ENCODE data around the gene BIK. TPM values are rescaled to one million over a fixed set of nuclear protein-coding genes. Genes with fewer than 3 reads are reported as not detected.

BIK gene
- total and polyA plus RNA-seq, 10 donors = 1.1 to 14.2 (median 2.3) TPM

DNA sequence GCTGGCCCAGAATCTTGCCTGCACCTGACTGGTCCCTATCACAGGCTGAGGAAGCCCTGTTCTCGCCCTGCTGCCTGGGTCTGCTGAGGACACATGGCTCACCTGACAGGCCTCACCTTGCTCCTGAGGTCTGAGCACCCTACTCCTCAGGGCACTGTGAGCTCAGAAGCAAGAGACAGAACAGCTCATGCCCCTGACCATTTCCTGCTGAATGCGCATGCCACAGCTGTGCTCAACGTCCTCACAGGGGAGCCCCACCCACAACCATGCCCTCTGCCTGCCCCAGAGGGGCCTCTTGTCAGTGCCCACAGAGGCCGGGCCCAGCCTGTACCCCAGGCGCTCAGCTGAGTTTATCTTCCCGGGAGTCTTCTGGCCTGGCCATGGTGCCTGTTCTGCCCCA, 38.0 kb downstream of the BIK start:
- peaks cover 0 to 10% (median 0%) of the 10 kb centered on the region in 7 donors for H3K27me3 ChIP-seq (replicated peaks in 1 of 7)
- WGBS, 5 donors = 19 to 53% (median 32%) methylated on average over 5 to 6 of the region's 6 CpGs
- intact Hi-C loops (cut with DNase I; ENCODE audit: low total_unique reads) = no loop called here
- DNase-seq = peak; percentile 88
- TF ChIP-seq, protein P1, sequence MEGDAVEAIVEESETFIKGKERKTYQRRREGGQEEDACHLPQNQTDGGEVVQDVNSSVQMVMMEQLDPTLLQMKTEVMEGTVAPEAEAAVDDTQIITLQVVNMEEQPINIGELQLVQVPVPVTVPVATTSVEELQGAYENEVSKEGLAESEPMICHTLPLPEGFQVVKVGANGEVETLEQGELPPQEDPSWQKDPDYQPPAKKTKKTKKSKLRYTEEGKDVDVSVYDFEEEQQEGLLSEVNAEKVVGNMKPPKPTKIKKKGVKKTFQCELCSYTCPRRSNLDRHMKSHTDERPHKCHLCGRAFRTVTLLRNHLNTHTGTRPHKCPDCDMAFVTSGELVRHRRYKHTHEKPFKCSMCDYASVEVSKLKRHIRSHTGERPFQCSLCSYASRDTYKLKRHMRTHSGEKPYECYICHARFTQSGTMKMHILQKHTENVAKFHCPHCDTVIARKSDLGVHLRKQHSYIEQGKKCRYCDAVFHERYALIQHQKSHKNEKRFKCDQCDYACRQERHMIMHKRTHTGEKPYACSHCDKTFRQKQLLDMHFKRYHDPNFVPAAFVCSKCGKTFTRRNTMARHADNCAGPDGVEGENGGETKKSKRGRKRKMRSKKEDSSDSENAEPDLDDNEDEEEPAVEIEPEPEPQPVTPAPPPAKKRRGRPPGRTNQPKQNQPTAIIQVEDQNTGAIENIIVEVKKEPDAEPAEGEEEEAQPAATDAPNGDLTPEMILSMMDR (IDR thresholded peaks at IDR 0.05 in 8 of 11, conservative IDR thresholded peaks at IDR 0.05 in 3 of 11) = no peak
- peak; percentile 35 to 58 (median 38) for TF ChIP-seq POLR2AphosphoS5 (IDR thresholded peaks at IDR 0.05)
- no peak for TF ChIP-seq POLR2A (IDR thresholded peaks at IDR 0.05)
- H3K4me1 ChIP-seq = peaks cover 12 to 90% (median 58%) of the 10 kb centered on the region in 6 donors
- H3K36me3 ChIP-seq = no peaks in the 10 kb centered on the region
- peak overlapping the region in 1 of 8 donors; percentile 44 for H3K4me3 ChIP-seq
- peak overlapping the region in 7 of 8 donors; percentile 24 to 96 (median 82) for H3K27ac ChIP-seq
- no peaks in the 10 kb centered on the region for H3K9me3 ChIP-seq

DNA sequence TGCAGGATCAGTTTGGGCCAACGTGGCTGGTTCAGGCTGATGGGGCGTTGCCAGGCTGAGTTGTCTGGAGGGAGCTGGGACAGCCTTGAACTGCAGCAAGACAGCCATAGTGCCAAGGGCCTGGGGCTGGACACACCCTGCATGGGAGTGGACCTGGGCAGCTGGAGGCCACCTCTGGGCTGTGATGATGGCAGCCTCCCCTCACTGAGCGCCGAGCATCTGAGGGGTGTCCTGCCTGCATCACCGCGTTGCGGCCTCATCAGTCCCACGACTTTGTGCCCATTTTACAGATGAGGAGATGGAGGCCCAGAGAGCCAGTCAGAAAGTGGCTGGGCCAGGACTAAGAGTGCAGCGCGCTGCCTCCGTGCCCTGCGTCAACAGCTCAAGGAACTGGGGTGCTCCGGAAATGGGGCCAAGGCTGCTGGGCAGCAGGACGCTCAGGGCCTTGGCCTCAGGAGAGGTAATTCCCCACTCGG, 40.2 kb downstream of the BIK start:
- TF ChIP-seq POLR2A (IDR thresholded peaks at IDR 0.05) (no peak), POLR2AphosphoS5 (IDR thresholded peaks at IDR 0.05) (no peak)
- TF ChIP-seq, protein P1 (IDR thresholded peaks at IDR 0.05 in 8 of 11, conservative IDR thresholded peaks at IDR 0.05 in 3 of 11) = no peak
- 67 to 86% (median 73%) methylated on average over 8 to 15 of the region's 15 CpGs for WGBS, 5 donors
- Histone ChIP-seq H3K9me3 (no peaks in the 10 kb centered on the region), H3K4me3 (peak overlapping the region; percentile 71 to 98 (median 92)), H3K36me3 (peaks cover 0 to 10% (median 0%) of the 10 kb centered on the region in 6 donors), H3K4me1 (peaks cover 12 to 94% (median 69%) of the 10 kb centered on the region in 6 donors), H3K27ac (peak overlapping the region; percentile 65 to 96 (median 93)), H3K27me3 (replicated peaks in 1 of 7) (peaks cover 0 to 10% (median 0%) of the 10 kb centered on the region in 7 donors)
- intact Hi-C loops (cut with DNase I; ENCODE audit: low total_unique reads) = no loop called here
- peak; percentile 81 for DNase-seq

DNA sequence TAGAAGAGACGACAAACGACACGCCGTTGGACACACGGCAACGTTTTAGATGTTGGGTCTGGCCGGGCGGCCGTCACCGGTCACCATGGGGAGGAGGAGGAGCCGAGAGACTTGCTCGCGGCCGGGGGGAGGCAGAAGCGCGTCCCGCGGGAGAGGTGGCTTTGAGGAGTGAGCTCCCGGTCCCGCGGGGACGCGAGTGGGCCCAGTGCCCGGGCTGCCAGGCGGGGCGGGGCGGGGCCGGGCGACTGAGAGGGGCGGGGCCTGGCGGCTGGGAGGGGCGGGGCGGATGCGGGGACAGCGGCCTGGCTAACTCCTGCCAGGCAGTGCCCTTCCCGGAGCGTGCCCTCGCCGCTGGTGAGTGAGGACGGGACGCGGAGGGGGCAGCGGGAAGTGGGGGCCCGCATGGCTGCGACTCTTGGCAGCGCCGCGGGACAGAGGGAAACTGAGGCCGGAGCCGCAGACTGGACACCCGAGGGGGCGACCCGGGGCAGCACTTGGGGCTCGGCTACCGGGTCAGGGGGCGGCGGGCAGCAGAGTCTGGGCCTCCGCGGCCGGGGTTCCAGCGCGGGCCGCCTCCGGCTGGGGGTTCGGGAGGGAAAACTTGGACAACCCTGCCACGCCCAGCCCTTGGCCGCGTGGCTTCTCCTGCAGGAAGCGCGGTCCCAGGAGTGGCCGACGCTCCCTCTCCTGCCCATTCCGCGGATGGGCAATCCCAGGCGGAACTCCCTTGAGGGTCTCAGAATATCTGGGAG, 40.9 kb downstream of the BIK start, which contains the start of gene TSPO:
Gene TSPO, plus strand, starts transcription at position 309 of the 752 bp plus-strand sequence. CDS start 7,680 bp downstream, outside the sequence.
- H3K36me3 ChIP-seq = peaks cover 0 to 16% (median 0%) of the 10 kb centered on the region in 6 donors
- peak; percentile 95 for DNase-seq
- no peaks in the 10 kb centered on the region for H3K9me3 ChIP-seq
- peaks cover 0 to 10% (median 0%) of the 10 kb centered on the region in 7 donors for H3K27me3 ChIP-seq (replicated peaks in 1 of 7)
- TF ChIP-seq, protein P1 (IDR thresholded peaks at IDR 0.05 in 8 of 11, conservative IDR thresholded peaks at IDR 0.05 in 3 of 11) = no peak
- TF ChIP-seq POLR2AphosphoS5 (IDR thresholded peaks at IDR 0.05) (peak; percentile 73 to 89 (median 86)), POLR2A (IDR thresholded peaks at IDR 0.05) (no peak)
- peaks cover 12 to 94% (median 71%) of the 10 kb centered on the region in 6 donors for H3K4me1 ChIP-seq
- H3K27ac ChIP-seq = peak within 1 kb of the TSS; percentile 65 to 96 (median 93)
- 1 to 2% (median 1%) methylated on average over 48 to 75 of the region's 75 CpGs for WGBS, 5 donors
- H3K4me3 ChIP-seq = peak within 1 kb of the TSS; percentile 71 to 98 (median 92)
- intact Hi-C loops (cut with DNase I; ENCODE audit: low total_unique reads) = no loop called here

DNA sequence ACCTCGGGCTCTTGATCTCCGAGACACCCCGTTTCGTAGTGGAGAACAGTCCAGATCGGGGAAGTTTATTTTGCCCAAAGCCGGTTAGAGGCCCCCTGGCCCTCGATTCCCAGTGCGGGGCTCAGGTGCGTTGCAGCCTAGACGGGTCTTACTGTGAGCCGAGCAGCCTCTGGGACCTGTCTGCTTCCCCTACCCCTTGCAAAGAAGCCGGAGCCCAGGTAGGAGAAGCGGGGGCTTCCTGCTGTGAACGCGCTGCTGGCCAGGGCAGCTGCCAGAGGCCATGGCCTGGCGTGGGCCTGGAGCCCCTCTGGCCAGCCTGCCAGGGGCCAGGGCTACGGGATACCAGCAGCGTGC, 41.4 kb downstream of the BIK start:
- Histone ChIP-seq H3K36me3 (peaks cover 0 to 18% (median 0%) of the 10 kb centered on the region in 6 donors), H3K27ac (peak overlapping the region; percentile 65 to 96 (median 93)), H3K27me3 (replicated peaks in 1 of 7) (peaks cover 0 to 10% (median 0%) of the 10 kb centered on the region in 7 donors), H3K9me3 (no peaks in the 10 kb centered on the region), H3K4me3 (peak overlapping the region; percentile 71 to 98 (median 92)), H3K4me1 (peaks cover 12 to 94% (median 71%) of the 10 kb centered on the region in 6 donors)
- WGBS, 5 donors = 1 to 8% (median 7%) methylated on average over 13 to 18 of the region's 18 CpGs
- intact Hi-C loops (cut with DNase I; ENCODE audit: low total_unique reads) = no loop called here
- no peak for TF ChIP-seq POLR2AphosphoS5 (IDR thresholded peaks at IDR 0.05)
- TF ChIP-seq, protein P1 (IDR thresholded peaks at IDR 0.05 in 8 of 11, conservative IDR thresholded peaks at IDR 0.05 in 3 of 11) = no peak
- no peak for TF ChIP-seq POLR2A (IDR thresholded peaks at IDR 0.05)
- no peak for DNase-seq

Data from spleen (tissue), 11 donors.